ENCODE data around the gene CSF1R. TPM values are rescaled to one million over a fixed set of nuclear protein-coding genes. Genes with fewer than 3 reads are reported as not detected.

The CSF1R gene
- total and polyA plus RNA-seq, 2 of the 8 experiments (the other 6 are each of a cell fraction or from before 2014, with no cell fraction given): 0.12 TPM; not detected in 1

DNA sequence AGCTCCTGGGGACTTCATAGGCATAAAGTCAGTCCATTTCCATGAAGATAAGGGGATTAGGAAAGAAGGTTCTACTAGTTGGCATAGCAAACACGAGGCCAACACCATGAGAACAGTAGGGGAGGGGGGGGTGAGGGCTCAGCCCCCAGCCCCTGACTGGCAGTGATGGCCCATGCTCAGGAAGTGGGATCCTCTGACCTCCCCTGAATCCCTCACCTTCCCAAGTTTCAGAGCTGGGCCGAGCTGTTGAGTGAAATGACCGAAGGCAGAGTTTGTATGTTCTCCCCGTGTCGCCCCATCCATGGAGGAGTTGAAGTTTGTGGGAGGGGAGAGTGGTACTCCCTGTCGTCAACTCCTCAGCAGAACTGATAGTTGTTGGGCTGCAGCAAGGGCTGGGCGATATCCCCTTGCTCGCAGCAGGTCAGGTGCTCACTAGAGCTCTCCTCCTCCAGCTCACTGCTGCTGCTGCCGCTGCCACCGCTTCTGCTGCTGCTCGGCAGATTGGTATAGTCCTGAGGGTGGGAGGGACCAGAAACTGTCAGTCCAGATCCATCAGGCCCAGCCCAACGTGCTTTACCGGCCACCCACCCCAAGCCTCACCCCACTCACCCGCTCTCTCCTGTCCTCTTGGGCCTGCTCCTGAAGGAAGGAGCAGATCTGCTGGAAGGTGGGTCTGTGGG, 32.5 kb downstream of the CSF1R start (continued):
- no peak for TF ChIP-seq RBBP5 (IDR thresholded peaks at IDR 0.05; ENCODE audit: borderline replicate concordance, low read depth, low read length)
- TF ChIP-seq PHF8 (conservative IDR thresholded peaks at IDR 0.05; ENCODE audit: low read depth, low read length): no peak
- TF ChIP-seq TCF12 (IDR thresholded peaks at IDR 0.05; ENCODE audit: low read depth, low read length): no peak
- no peak for TF ChIP-seq SAP30 (IDR thresholded peaks at IDR 0.05; ENCODE audit: insufficient read depth, insufficient replicate concordance, low read length)
- TF ChIP-seq MAFK (IDR thresholded peaks at IDR 0.05; ENCODE audit: low read depth, low read length): no peak
- TF ChIP-seq, protein P1, sequence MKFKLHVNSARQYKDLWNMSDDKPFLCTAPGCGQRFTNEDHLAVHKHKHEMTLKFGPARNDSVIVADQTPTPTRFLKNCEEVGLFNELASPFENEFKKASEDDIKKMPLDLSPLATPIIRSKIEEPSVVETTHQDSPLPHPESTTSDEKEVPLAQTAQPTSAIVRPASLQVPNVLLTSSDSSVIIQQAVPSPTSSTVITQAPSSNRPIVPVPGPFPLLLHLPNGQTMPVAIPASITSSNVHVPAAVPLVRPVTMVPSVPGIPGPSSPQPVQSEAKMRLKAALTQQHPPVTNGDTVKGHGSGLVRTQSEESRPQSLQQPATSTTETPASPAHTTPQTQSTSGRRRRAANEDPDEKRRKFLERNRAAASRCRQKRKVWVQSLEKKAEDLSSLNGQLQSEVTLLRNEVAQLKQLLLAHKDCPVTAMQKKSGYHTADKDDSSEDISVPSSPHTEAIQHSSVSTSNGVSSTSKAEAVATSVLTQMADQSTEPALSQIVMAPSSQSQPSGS (IDR thresholded peaks at IDR 0.05; ENCODE audit: low read length): no peak
- TF ChIP-seq TAF1 (IDR thresholded peaks at IDR 0.05; ENCODE audit: low read depth, low read length): no peak
- no peak for TF ChIP-seq SRF (IDR thresholded peaks at IDR 0.05; ENCODE audit: low read depth, low read length)
- no peak for TF ChIP-seq JUND (IDR thresholded peaks at IDR 0.05; ENCODE audit: low read length)
